ENCODE measurements around the gene GTSE1. TPM values are rescaled to one million over a fixed set of nuclear protein-coding genes. Genes with fewer than 3 reads are reported as not detected.

The GTSE1 gene
- total and polyA plus RNA-seq, 2 donors (not counting 1 experiment from before 2014, with no cell fraction given): 0.17 to 0.39 TPM

DNA sequence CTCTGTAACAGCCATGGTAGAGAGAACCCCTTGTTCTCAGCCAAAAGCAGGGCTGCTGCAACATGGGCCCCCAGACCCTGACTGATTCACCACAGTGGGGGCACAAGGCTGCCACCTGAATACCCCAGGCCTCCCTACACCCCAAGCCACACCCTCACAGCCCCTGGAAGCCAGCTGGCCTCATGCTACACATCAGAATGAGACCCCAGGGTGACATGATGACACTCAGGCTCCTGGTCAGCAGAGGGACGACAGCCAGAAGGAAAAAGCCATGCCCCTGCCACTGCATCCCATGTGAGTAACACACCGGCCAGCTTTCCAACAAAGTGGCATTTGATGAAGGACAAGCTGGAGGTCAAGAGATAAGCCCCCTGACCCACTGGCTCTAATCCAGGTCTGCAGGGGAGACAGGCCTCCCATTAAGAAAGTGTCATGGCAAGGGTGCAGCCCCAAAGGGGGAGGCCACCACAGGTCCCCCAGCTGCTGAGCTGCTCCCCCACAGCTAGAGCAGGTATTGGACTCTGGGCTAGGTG is 49.2 kb upstream of the GTSE1 start:
- H3K4me3 ChIP-seq (ENCODE audit: control extremely low read depth in 1 of 5, extremely low read depth in 1 of 5, insufficient read depth in 1 of 5, low read depth in 2 of 5, low read length in 4 of 5): no peak overlapping the region
- DNase-seq: no peak
- Mint-ChIP-seq H3K9me3 (ENCODE audit: insufficient read depth) (no peaks in the 10 kb centered on the region), H3K4me3 (no peak overlapping the region), H3K27ac (peak overlapping the region; percentile 20), H3K27me3 (no peaks in the 10 kb centered on the region), H3K4me1 (peaks cover 18% of the 10 kb centered on the region)
- H3K79me2 ChIP-seq (ENCODE audit: control insufficient read depth, insufficient read depth, low read length): peaks cover 16% of the 10 kb centered on the region
- peaks cover 14% of the 10 kb centered on the region in 2 donors for H3K4me1 ChIP-seq (ENCODE audit: control insufficient read depth in 2 of 2, insufficient read depth in 2 of 2, low read length in 2 of 2)
- CTCF ChIA-PET: interaction anchor here (1.2 kb wide), 1 partner anchor 48 kb away, joined by 5 read pairs; no protein-coding TSS in a partner anchor
- no peak overlapping the region for H2AFZ ChIP-seq (ENCODE audit: insufficient read depth, low read depth, low read length, poor library complexity, severe bottlenecking)
- POLR2A ChIA-PET: no interaction called here
- H3K36me3 ChIP-seq (replicated peaks in 1 of 2; ENCODE audit: control extremely low read depth in 1 of 2, control insufficient read depth in 1 of 2, extremely low read depth in 1 of 2, insufficient read depth in 2 of 2, low read length in 1 of 2): peaks cover 0 to 9% of the 10 kb centered on the region in 2 experiments
- H3K9ac ChIP-seq (ENCODE audit: low read length): no peak overlapping the region
- no peak for ATAC-seq (ENCODE audit: low read depth)
- intact Hi-C loops (cut with micrococcal nuclease): no loop called here
- no peaks in the 10 kb centered on the region for H3K9me3 ChIP-seq (ENCODE audit: control extremely low read depth in 1 of 3, control insufficient read depth in 2 of 3, insufficient read depth in 1 of 3, low read length in 2 of 3)
- no peak for TF ChIP-seq EZH2 (IDR thresholded peaks at IDR 0.05; ENCODE audit: borderline replicate concordance, insufficient read depth, low read depth, low read length, poor library complexity, severe bottlenecking)
- TF ChIP-seq, protein P1, sequence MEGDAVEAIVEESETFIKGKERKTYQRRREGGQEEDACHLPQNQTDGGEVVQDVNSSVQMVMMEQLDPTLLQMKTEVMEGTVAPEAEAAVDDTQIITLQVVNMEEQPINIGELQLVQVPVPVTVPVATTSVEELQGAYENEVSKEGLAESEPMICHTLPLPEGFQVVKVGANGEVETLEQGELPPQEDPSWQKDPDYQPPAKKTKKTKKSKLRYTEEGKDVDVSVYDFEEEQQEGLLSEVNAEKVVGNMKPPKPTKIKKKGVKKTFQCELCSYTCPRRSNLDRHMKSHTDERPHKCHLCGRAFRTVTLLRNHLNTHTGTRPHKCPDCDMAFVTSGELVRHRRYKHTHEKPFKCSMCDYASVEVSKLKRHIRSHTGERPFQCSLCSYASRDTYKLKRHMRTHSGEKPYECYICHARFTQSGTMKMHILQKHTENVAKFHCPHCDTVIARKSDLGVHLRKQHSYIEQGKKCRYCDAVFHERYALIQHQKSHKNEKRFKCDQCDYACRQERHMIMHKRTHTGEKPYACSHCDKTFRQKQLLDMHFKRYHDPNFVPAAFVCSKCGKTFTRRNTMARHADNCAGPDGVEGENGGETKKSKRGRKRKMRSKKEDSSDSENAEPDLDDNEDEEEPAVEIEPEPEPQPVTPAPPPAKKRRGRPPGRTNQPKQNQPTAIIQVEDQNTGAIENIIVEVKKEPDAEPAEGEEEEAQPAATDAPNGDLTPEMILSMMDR (IDR thresholded peaks at IDR 0.05): no peak
- H4K20me1 ChIP-seq (ENCODE audit: control insufficient read depth, insufficient read depth, low read length, poor library complexity, severe bottlenecking): no peaks in the 10 kb centered on the region
- WGBS (ENCODE audit: insufficient coverage): 100% methylated on average over 2 of the region's 2 CpGs
- no peak overlapping the region for H3K4me2 ChIP-seq (replicated peaks; ENCODE audit: low read depth, low read length, poor library complexity, severe bottlenecking)
- no peak overlapping the region for H3K27ac ChIP-seq (ENCODE audit: low read length in 2 of 2)
- H3K27me3 ChIP-seq (replicated peaks in 1 of 4; ENCODE audit: control extremely low read depth in 1 of 4, control insufficient read depth in 3 of 4, insufficient read depth in 4 of 4, low read length in 3 of 4): no peaks in the 10 kb centered on the region

- ATAC-seq (ENCODE audit: low read depth) (peak; percentile 96), DNase-seq (peak; percentile 91)
- peaks cover 16% of the 10 kb centered on the region for H3K79me2 ChIP-seq (ENCODE audit: control insufficient read depth, insufficient read depth, low read length)
- H3K27ac Mint-ChIP-seq: peak within 1 kb of the TSS; percentile 80
- no peaks in the 10 kb centered on the region for H3K9me3 Mint-ChIP-seq (ENCODE audit: insufficient read depth)
- intact Hi-C loops (cut with micrococcal nuclease): loop anchor here (1.0 to 2.0 kb wide), 4 partner anchors 17 to 99 kb away; partner anchors contain the start of gene GTSE1
- H3K4me3 Mint-ChIP-seq: peak within 1 kb of the TSS; percentile 87
- H3K4me1 Mint-ChIP-seq: peaks cover 18% of the 10 kb centered on the region
- H3K4me1 ChIP-seq (ENCODE audit: control insufficient read depth in 2 of 2, insufficient read depth in 2 of 2, low read length in 2 of 2): peaks cover 14% of the 10 kb centered on the region in 2 donors
- ChIA-PET CTCF (interaction anchor here (1.1 kb wide), 1 partner anchor 125 kb away, joined by 3 read pairs; no protein-coding TSS in a partner anchor), POLR2A (interaction anchor here (0.6 to 1.5 kb wide), 4 partner anchors 18 to 101 kb away, joined by 4 to 11 read pairs (median 7); partner anchors contain the start of genes GTSE1 and TTC38)
- H3K9me3 ChIP-seq (ENCODE audit: control extremely low read depth in 1 of 3, control insufficient read depth in 2 of 3, insufficient read depth in 1 of 3, low read length in 2 of 3): peaks cover 0 to 2% (median 0%) of the 10 kb centered on the region in 3 donors
- WGBS (ENCODE audit: insufficient coverage): under 1% methylated on average over 89 of the region's 89 CpGs
- no peaks in the 10 kb centered on the region for H3K27me3 ChIP-seq (replicated peaks in 1 of 4; ENCODE audit: control extremely low read depth in 1 of 4, control insufficient read depth in 3 of 4, insufficient read depth in 4 of 4, low read length in 3 of 4)
- H3K9ac ChIP-seq (ENCODE audit: low read length): peak within 1 kb of the TSS; percentile 75
- no peaks in the 10 kb centered on the region for H3K27me3 Mint-ChIP-seq
- H3K4me3 ChIP-seq (ENCODE audit: control extremely low read depth in 1 of 5, extremely low read depth in 1 of 5, insufficient read depth in 1 of 5, low read depth in 2 of 5, low read length in 4 of 5): peak within 1 kb of the TSS in 4 of 5 experiments; percentile 72 to 85 (median 82)
- H2AFZ ChIP-seq (ENCODE audit: insufficient read depth, low read depth, low read length, poor library complexity, severe bottlenecking): peak within 1 kb of the TSS; percentile 85
- no peak for TF ChIP-seq EZH2 (IDR thresholded peaks at IDR 0.05; ENCODE audit: borderline replicate concordance, insufficient read depth, low read depth, low read length, poor library complexity, severe bottlenecking)
- TF ChIP-seq, protein P1 (IDR thresholded peaks at IDR 0.05): no peak
- H3K4me2 ChIP-seq (replicated peaks; ENCODE audit: low read depth, low read length, poor library complexity, severe bottlenecking): peak within 1 kb of the TSS; percentile 84
- peak within 1 kb of the TSS; percentile 35 to 75 for H3K27ac ChIP-seq (ENCODE audit: low read length in 2 of 2)
- no peaks in the 10 kb centered on the region for H3K36me3 ChIP-seq (replicated peaks in 1 of 2; ENCODE audit: control extremely low read depth in 1 of 2, control insufficient read depth in 1 of 2, extremely low read depth in 1 of 2, insufficient read depth in 2 of 2, low read length in 1 of 2)
- H4K20me1 ChIP-seq (ENCODE audit: control insufficient read depth, insufficient read depth, low read length, poor library complexity, severe bottlenecking): no peaks in the 10 kb centered on the region
These were observed 46.5 kb upstream of the GTSE1 start, which contains the start of gene CDPF1 for GRCh38 chr22:46250035-46250782. Gene CDPF1 (minus strand): TSS chr22:46250293. CDS start chr22:46248284, 2,009 bp downstream.

All from B cell (primary cell).